ENCODE results near the gene ADSS2. TPM values are rescaled to one million over a fixed set of nuclear protein-coding genes. Genes with fewer than 3 reads are reported as not detected.

The ADSS2 gene
- total RNA-seq, 1 experiment from 2014 or later, result 46.2 TPM

GRCh38 chr1:244437086-244437468 lies 14.6 kb downstream of the ADSS2 start:
- ChIA-PET RAD21 (ENCODE audit: low non-redundant PET in 1 of 2, low total read pairs in 2 of 2, uncharacterized antibody in 2 of 2, unreplicated experiment in 2 of 2) (no interaction called here), POLR2A (no interaction called here), CTCF (no interaction called here)
- Histone ChIP-seq H3K4me1 (ENCODE audit: control insufficient read depth in 1 of 2, insufficient read depth in 2 of 2, low read length in 2 of 2) (peaks cover 32 to 43% of the 10 kb centered on the region in 2 experiments), H3K27me3 (ENCODE audit: insufficient read depth, low read length) (no peaks in the 10 kb centered on the region), H3K36me3 (ENCODE audit: control insufficient read depth in 1 of 2, insufficient read depth in 2 of 2, low read length in 2 of 2) (peaks cover 0 to 9% of the 10 kb centered on the region in 2 experiments; a peak in 1 of 4 replicates), H3K79me2 (ENCODE audit: insufficient read depth, low read length) (peaks cover 56% of the 10 kb centered on the region), H3K4me3 (replicated peaks in 1 of 2; ENCODE audit: low read depth in 1 of 2, low read length in 2 of 2) (no peak overlapping the region), H3K9me3 (ENCODE audit: control insufficient read depth in 1 of 2, insufficient read depth in 1 of 2, low read depth in 1 of 2, low read length in 2 of 2) (no peaks in the 10 kb centered on the region), H2AFZ (ENCODE audit: low read depth, low read length, poor library complexity, severe bottlenecking) (no peak overlapping the region), H3K4me2 (ENCODE audit: low read length) (peak overlapping the region; percentile 7; the same call in 1 of the 2 replicates), H3K9ac (ENCODE audit: low read length) (no peak overlapping the region), H3K27ac (ENCODE audit: low read depth, low read length) (no peak overlapping the region; the same call in 1 of the 2 replicates), H4K20me1 (ENCODE audit: insufficient read depth) (no peaks in the 10 kb centered on the region), H3K9me2 (ENCODE audit: insufficient read depth) (no peaks in the 10 kb centered on the region)
- no peak for ATAC-seq
- BruUV-seq (replicated peaks), result no TSS peak
- DNase-seq (ENCODE audit: low read depth, low spot score), result no peak
- TF ChIP-seq ZFX (IDR thresholded peaks at IDR 0.05) (no peak), EZH2 (IDR thresholded peaks at IDR 0.05) (no peak), RAD21 (IDR thresholded peaks at IDR 0.05; ENCODE audit: low read depth) (no peak), CBX3 (IDR thresholded peaks at IDR 0.05; ENCODE audit: low read depth) (no peak), TCF7L2 (IDR thresholded peaks at IDR 0.05; ENCODE audit: borderline replicate concordance, extremely low read depth, insufficient read depth, insufficient read length) (no peak), ZNF274 (IDR thresholded peaks at IDR 0.05; ENCODE audit: low read depth, low read length) (no peak), POLR2A (IDR thresholded peaks at IDR 0.05; ENCODE audit: borderline replicate concordance, extremely low read depth, insufficient read depth, insufficient read length) (no peak), FOSL1 (IDR thresholded peaks at IDR 0.05; ENCODE audit: low read depth) (peak; percentile 31; the same call in 1 of the 2 replicates), JUND (IDR thresholded peaks at IDR 0.05) (peak; percentile 28; the same call in 1 of the 2 replicates)
- intact Hi-C loops (cut with micrococcal nuclease), result no loop called here

GRCh38 chr1:244436336-244437085 lies 15.2 kb downstream of the ADSS2 start:
- ATAC-seq, result no peak
- ChIA-PET CTCF (no interaction called here), POLR2A (no interaction called here), RAD21 (ENCODE audit: low non-redundant PET in 1 of 2, low total read pairs in 2 of 2, uncharacterized antibody in 2 of 2, unreplicated experiment in 2 of 2) (no interaction called here)
- Histone ChIP-seq H3K4me1 (ENCODE audit: control insufficient read depth in 1 of 2, insufficient read depth in 2 of 2, low read length in 2 of 2) (peaks cover 32 to 43% of the 10 kb centered on the region in 2 experiments), H3K27me3 (ENCODE audit: insufficient read depth, low read length) (no peaks in the 10 kb centered on the region), H3K9me3 (ENCODE audit: control insufficient read depth in 1 of 2, insufficient read depth in 1 of 2, low read depth in 1 of 2, low read length in 2 of 2) (no peaks in the 10 kb centered on the region), H4K20me1 (ENCODE audit: insufficient read depth) (no peaks in the 10 kb centered on the region), H3K4me2 (ENCODE audit: low read length) (peak overlapping the region; percentile 24), H3K27ac (ENCODE audit: low read depth, low read length) (peak overlapping the region; percentile 48; the same call in 1 of the 2 replicates), H3K36me3 (ENCODE audit: control insufficient read depth in 1 of 2, insufficient read depth in 2 of 2, low read length in 2 of 2) (peaks cover 3 to 9% of the 10 kb centered on the region in 2 experiments; a peak in 3 of 4 replicates), H3K9me2 (ENCODE audit: insufficient read depth) (no peaks in the 10 kb centered on the region), H3K9ac (ENCODE audit: low read length) (peak overlapping the region; percentile 7; the same call in 1 of the 2 replicates), H3K79me2 (ENCODE audit: insufficient read depth, low read length) (peaks cover 51% of the 10 kb centered on the region), H2AFZ (ENCODE audit: low read depth, low read length, poor library complexity, severe bottlenecking) (no peak overlapping the region), H3K4me3 (replicated peaks in 1 of 2; ENCODE audit: low read depth in 1 of 2, low read length in 2 of 2) (no peak overlapping the region)
- no peak for DNase-seq (ENCODE audit: low read depth, low spot score)
- intact Hi-C loops (cut with micrococcal nuclease), result no loop called here
- no TSS peak for BruUV-seq (replicated peaks)
- no peak for TF ChIP-seq CBX3 (IDR thresholded peaks at IDR 0.05; ENCODE audit: low read depth)
- TF ChIP-seq ZFX (IDR thresholded peaks at IDR 0.05), result no peak
- no peak for TF ChIP-seq YY1 (IDR thresholded peaks at IDR 0.05; ENCODE audit: extremely low read depth, insufficient replicate concordance, low read depth, low read length)
- TF ChIP-seq EZH2 (IDR thresholded peaks at IDR 0.05), result no peak
- TF ChIP-seq POLR2AphosphoS5 (IDR thresholded peaks at IDR 0.05; ENCODE audit: low read depth, low read length), result no peak
- no peak for TF ChIP-seq POLR2A (IDR thresholded peaks at IDR 0.05; ENCODE audit: borderline replicate concordance, extremely low read depth, insufficient read depth, insufficient read length)
- no peak for TF ChIP-seq EGR1 (IDR thresholded peaks at IDR 0.05; ENCODE audit: low read depth)
- no peak for TF ChIP-seq TCF7L2 (IDR thresholded peaks at IDR 0.05; ENCODE audit: borderline replicate concordance, extremely low read depth, insufficient read depth, insufficient read length)
- TF ChIP-seq SRF (IDR thresholded peaks at IDR 0.05; ENCODE audit: low read depth), result no peak
- no peak for TF ChIP-seq ZBTB33 (IDR thresholded peaks at IDR 0.05; ENCODE audit: extremely low read depth, insufficient replicate concordance, low read length)
- no peak for TF ChIP-seq RAD21 (IDR thresholded peaks at IDR 0.05; ENCODE audit: low read depth)
- no peak for TF ChIP-seq CEBPB (IDR thresholded peaks at IDR 0.05; ENCODE audit: low read depth)

All from HCT116 (cell line).